ENCODE measurements around the gene RLN3.

GRCh38 chr19:13980340-13980739 is 47.6 kb upstream of the RLN3 start:
- no peak for TF ChIP-seq CTCF (IDR thresholded peaks at IDR 0.05; ENCODE audit: borderline replicate concordance, extremely low read depth, low read length, poor library complexity, severe bottlenecking)
- TF ChIP-seq EZH2 (IDR thresholded peaks at IDR 0.05; ENCODE audit: borderline replicate concordance, low read depth, low read length, severe bottlenecking) = no peak
